Stimulated activated CD4-positive, alpha-beta T cell treated with anti-CD3 and anti-CD28 coated beads, Interleukin-1b, Interleukin-23, amount 100 ng/mL, for 1 hour (primary cell): ENCODE data around the gene CRIP2.

ENCODE experiments used
- DNase-seq, 2 donors: peaks; one replicate each; pipeline ENCODE4 v3.0.0-alpha.2; 2020; ENCODE audit warnings: low read depth in 2 of 2

CRIP2 gene

DNA sequence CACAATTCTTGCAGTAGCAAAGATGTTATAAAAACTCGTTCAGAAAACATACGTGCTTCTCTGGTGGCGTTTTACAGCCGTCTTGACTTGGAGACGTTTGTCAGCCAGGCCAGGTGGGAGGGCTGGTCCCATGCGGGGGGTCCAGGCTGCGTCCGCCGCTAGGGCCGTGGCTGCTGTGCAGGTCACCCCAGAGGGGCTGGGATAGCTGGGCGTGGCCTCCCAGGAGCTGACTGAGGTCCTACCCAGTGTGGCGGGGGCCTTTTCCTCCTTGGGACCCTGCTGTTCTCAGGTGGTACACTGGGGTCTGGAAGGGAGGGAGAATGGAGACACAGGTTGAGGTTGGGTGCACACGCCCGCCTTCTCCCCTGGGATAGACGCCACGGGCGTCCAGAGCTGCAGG is 29.8 kb upstream of the CRIP2 start:
- no peak for DNase-seq

DNA sequence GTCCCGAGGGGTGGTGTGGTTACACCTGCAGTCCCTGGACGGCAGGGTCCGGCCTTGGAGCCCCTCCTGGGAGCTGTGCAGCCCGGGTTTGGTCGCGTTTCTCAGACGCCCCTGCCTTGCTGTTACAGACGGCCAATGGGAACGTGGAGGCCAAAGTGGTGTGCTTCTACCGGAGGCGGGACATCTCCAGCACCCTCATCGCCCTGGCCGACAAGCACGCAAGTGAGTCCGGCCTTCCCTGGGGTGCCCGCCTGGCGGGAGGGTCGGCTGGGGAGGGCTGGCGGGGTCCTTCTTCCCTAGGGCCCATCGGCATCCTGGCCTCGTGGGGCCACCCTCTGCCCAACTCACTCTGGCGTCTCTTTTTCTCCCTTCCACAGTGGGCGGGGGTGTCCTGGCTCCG is 29.3 kb upstream of the CRIP2 start:
- no peak for DNase-seq

DNA sequence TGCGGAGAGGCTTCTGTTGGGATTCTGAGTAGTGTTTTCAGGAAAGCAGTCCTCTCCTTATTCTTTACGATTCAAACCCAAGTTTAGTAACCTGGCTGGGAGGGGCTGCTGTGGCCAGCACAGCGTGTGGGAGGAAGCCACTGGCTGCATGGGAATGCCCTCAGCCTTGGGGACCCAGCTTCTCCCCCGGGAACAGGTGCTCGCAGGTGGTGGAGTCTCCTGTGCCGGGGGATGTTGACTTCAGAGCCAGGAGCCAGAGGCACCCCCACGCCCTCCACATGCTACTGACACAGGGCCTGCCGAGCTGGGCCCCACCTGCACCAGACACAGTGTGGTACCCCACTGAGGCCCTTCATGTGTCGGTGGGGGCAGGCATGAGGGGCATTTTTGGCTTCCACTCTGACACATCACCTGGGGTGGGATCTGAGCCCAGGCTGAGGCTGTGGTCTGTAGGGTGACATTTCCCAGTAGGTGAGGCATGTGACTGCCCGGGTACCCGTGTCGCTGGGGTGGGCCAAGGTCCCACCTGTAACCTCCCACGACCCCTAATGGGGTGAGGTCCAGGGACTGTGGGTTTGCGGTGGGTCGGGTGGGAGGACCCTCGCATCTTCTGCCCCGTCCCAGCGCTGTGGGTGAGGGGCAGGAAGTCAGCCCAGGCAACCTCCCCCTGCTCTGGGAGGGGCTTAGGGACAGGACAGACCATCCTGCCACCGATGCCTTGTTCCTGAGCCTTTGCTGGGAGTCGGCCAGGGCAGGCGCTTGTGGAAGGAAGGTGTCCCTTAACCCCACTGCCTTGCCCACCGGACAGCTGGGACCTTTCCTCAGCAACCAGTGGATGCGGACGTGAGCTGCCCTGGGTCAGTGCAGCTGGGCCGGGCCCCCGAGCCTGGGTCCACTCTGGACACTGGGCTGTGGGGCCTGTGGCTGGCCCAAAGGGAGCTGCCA is 28.4 kb upstream of the CRIP2 start:
- no peak for DNase-seq

DNA sequence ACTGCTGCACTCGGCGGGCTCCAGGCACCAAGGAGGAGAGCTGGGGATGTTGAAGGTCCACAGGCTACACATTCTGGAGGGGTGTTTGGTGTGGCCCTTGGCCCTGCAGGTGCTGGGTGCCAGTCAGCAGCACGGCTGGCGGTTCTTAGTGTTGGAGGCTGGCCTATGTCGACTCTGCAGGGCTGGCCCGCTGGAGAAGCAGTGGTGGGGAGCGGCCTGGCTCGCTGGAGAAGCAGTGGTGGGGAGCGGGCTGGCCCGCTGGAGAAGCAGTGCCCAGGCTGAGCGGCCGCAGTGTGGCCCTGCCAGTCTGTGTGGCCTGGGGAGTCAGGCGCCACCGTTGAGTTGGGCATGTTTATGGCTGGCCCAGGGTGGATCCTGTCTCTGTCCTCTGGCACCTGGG is 27.6 kb upstream of the CRIP2 start:
- DNase-seq, result no peak

DNA sequence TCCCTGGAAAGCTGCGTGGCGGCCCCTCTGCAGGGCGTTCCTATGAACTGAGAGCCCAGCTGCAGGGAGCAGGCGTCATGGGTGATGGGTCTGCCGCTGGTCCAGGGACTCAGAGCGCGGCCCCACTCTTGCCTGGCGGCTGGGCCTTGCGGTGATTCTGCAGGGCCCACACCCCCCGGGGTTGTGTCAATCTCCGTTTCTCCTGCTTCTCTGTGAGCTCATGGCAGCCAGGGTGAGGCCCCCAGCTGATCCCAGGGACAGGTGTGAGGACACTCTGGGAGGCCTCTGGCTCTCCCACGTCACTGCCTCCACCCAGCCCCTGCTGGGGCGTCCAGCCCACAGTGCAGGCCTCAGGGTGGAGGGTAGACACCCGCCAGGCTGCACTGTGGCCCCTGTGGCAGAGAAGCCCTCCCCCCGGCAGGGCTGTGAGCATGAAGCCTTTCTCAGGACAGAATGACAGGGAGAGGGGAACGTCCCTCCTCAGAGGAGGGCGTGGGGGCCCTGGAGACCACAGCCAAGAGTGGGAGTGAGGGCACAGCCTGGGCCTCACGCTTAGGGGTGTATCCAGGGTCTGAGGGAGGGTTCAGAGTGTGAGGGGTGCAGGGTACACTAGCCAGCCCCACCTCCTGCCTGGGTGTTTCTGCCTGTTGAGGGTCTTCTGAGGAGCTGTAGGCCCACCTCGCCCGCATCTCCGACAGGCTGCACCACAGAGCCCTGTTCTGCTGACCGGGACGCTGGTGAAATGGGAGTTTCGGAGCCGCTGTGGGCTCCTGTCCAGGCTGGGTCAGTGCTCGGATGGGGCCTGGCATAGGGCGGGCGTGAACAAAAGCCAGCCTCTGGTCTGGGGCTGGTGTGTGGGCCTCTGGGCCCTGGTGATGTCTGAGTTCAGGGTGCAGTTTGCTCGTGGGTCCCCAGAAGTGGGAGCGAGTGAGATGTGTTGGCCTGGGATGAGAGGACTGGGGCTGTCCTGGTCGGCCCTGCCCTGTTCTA is 26.7 kb upstream of the CRIP2 start:
- DNase-seq, result no peak

DNA sequence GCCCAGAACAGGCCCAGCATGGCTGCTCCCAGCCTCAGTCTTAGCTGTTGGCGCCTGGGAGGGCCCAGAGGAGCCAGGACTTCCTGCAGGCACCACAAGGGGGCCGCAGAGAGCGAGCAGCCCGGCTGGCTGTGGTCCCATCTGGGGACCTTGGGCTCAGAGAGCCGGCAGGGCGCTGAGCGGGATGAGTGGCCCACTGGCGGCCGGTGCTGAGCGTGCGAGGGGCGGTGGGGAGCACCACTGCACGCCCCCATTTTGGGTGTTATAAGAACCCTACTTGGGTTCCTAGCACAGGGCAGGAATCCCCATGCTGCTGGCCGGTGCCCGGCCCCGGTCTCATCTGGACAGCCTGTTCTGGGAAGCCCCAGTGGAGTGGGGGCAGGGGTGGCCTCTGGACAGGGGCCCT is 25.9 kb upstream of the CRIP2 start:
- DNase-seq, result peak; percentile 39

DNA sequence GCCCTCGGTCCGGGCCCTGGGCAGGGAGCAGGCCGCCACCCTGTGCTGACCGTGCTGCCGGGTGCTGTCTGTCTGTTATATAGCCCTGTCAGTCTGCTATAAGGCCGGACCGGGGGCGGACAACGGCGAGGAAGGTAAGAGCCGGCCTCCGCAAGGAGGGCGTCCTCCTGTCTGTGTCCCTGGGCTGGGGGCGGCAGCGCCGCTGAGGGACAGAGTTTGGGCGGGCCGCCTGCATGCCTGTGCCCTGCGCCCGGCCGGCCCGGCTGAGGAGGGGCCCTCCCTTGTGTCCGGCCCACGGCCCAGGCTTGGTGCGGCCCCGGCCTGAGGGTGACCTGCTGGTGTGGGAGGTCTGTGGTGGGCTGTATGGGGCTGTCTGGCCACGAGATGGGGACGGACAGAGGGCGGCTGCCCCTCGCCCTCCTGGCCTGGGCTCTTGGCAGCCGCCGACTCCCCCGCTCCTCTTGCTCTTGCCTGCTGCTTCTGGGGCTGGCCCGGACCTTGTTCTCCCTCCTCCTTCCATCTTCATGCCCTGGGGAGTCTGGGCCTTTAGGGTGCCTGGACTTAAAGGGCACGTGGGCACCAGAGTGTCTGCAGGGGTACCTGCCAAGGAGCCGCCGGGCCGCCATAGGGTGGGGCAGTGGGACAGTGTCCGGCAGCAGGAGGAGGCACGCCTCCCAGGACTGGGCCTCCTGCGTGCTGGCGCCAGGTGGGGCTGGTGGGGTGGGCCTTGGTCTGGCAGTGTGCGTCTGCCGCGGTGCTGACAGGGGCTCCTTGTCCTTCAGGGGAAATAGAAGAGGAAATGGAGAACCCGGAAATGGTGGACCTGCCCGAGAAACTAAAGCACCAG is 25.1 kb upstream of the CRIP2 start:
- no peak for DNase-seq

DNA sequence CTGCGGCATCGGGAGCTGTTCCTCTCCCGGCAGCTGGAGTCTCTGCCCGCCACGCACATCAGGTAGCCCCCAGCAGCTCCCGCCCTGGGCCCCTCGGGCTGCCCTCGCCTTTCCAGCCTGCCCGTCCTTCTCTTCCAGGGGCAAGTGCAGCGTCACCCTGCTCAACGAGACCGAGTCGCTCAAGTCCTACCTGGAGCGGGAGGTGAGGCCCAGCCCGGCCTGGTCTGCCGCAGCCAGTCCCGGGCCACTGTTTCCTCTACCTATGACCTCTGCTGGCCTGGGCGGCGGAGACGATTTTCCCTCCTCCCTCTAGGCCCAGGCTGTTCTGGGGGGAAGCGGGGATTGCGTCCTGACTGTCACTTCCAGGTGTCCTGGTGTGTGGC is 24.5 kb upstream of the CRIP2 start:
- DNase-seq, result no peak

DNA sequence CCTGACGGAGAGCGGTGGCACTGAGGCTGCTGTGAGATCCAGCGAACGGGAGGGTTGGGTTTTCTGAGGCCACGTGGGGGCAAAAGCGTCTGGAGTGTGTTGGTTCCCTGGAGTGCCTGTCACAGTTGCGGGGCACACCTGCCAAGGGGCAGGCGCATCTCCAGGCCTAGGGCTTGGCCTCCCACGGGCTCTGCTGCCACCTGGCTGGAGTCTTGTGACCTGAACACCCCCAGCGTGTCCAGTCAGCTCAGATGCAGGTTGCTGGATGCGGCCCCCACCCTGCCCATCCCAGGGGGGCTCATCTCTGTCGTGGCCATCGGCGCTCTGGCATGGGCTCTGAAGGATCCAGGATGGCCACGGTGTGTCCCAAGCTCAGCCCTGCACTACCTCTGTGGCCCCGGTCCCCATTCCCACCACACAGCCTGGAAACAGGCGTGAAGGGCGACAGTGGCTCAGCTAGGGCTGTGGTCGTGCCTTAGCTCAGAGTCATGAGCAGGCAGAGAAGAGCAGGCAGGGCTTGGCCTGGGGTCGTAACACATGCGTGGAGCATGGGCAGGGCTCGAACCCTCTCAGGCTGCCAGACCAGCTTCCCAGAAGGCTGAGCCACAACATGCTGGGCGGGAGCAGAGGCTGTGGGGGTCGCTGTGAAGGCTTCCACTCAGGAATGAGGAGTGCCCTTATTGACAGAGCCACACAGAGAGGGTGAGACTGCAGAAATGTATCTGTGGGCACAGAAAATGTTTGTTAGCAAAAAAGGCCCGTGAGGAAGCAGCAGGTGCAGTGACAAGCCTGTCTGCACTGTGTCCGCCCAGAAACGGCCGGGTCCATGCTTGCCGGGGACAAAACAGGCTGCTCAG is 23.5 kb upstream of the CRIP2 start:
- DNase-seq, result no peak

DNA sequence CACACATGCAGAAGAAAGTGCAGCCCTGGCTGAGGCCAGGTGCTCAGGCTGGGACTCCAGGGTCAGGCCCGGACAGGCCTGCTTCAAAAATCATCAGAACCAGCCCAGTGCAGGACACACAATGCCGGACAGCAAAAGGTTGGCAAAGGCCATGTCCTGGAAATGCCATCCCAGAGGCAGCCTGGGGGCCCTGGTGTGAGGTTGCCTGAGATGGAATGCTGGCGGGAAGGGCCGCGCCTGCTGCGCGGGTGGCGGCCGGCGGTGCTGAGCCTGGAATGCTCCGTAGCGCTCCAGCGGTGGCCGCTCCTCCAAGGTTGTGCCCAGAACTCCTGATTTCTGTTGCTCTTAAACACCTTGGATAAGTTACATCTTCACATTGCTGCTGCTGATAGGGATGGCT is 21.7 kb upstream of the CRIP2 start:
- no peak for DNase-seq

DNA sequence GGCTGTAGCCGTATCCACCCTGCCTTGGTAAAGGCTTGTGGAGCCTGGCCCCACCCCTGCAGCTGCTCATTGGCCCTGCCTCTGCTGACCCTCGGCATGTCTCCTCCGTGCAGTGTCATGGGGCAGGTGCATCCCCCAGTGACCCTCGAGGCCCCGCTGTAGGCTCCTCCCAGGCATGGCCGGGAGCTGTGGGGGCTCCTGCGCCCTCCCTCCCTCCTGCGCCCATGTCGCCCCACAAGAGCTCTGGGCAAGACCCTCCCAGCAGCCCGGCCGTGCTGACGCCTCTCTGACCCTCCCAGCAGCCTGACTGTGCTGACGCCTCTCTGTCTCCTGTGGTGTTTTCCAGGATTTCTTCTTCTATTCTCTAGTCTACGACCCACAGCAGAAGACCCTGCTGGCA is 20.8 kb upstream of the CRIP2 start:
- DNase-seq, result no peak

DNA sequence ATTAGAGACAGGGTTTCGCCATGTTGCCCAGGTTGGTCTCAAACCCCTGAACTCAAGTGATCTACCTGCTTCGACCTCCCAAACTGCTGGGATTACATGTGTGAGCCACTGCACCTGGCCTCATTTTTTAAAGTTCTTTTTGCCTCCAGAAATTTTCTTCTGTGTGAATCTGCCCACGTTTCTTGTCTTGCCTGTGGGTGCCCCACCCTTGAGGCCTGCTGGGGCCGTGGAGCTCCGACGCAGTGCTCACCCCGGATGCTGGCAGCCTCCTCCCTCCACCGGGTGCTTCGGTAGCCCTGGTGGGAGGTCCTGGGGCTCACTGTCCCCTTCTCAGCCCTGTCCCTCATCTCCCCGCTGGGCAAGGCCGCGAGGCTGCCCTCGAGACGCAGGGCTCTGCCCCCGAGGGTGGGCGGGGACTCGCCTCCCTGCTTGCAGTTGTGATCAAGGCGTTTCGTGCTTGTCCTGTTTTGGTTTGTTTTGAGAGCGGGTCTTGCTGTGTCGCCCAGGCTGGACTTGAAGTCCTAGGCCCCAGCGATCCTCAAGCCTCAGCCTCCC is 19.5 kb upstream of the CRIP2 start:
- no peak for DNase-seq

DNA sequence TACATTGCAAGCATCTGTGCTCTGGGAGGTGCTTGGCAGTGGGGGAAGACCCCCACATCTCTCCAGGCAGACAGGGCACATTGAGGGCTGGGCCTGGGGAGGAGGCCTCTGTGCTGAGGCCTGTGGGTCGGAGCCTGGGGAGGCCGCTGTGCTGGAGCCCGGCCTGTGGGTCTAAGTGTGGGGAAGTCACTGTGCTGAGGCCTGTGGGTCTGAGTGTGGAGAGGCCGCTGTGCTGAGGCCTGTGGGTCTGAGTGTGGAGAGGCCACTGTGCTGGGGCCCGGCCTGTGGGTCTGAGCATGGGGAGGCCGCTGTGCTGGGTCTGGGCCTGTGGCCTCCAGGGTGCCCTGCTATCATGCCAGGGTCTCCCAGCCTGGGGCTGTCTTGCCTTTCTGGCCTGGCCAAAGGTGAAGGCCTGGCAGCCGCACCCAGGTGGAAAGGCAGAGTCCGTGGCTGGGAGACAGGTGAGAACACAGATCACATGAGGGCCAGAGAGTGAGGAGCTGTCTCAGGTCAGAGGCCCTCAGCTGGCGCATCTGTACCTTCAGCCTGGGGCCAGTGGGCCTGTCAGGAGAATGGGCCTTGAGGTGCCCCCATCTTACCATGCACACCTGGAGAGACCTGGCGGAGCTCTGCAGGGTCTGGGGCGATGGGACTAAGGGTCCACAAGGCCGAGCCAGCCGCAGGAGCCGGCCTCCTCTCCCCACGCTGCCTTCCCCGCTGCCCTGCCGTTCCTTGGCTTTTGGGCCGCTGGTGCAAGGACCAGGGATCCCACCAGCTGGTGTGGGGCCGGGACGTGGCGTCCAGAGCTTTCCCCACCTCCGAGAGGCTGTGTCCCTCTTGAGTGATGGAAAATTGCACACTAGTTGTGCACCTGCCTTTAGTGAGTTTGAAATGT is 18.6 kb upstream of the CRIP2 start:
- no peak for DNase-seq

DNA sequence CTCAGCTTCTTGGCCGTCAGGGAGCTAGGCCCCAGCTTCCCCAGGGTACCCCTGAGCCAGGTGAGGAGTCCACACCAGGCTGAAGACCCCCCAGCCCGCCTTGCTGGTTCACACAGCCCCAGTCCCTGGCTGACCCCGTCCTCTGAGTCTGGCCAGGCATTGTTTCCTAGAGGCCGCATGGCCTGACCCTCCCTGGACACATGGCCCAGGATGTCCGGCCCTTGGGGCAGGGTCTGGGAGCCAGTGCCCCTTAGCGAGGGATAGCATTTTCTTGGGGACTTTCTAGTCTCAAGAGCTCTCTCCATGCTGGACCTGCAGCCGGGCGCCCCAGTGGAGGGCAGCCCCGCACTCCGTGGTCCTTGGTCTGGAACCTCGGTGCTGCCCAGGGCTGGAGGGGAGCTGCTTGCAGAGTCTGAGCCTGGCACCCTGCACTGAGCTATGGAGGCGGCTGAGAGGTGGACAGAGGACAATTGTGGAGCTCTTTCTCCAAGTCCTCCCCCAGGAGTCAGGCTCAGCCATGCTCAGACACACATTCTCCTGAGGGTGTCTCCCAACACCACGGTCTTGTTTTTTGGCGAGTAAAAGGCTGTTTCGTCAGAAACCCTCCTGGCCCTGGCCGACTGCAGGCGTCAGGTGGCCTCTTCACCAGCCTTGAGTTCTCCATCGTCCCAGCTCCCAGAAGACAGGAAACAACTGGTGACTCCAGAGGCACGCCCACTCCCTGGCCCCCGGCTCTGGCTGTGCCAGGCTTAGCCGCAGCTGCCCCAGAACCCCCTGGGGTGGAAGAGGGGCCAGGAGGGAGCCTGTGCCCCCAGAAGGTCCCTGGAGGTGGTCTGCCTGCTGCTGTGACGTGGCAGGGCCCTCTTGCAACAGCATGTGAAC is 17.6 kb upstream of the CRIP2 start:
- no peak for DNase-seq

DNA sequence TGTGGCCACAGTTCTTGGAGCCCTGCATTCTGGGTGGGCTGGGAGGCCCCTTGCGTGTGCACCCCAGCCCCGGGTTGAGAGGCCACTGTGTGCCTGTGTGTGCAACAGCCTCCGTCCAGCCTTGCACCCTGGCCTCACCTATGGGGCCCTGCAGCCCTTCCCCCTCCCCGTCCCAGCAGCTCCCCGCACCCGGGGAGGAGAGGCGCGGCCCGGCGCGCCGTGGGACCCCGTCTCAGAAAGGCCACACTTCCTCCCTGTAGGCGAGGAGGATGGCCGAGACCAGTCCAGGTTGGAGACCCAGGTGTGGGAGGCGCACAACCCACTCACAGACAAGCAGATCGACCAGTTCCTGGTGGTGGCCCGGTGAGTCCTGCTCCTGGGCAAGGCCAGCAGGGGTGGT is 16.6 kb upstream of the CRIP2 start:
- no peak for DNase-seq

DNA sequence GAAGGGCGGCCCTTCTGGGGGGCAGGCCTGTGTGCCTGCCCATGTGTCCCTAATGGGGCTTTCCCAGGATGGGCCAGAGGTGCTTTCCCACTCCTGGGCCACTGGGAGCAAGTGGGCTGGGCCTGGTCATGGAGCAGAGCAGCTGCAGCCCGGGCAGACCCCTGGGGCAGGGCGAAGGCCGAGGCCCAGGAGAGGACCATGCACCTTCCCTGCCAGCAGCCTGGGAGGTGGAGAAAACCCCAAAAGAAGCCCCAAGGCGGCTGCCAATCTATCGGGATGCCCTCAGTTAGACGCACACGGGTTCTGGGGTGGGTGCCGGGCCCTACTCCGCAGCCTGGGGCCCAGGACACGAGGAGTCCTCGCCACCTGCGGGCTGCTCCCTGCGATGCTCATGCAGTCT is 16.1 kb upstream of the CRIP2 start:
- no peak for DNase-seq

DNA sequence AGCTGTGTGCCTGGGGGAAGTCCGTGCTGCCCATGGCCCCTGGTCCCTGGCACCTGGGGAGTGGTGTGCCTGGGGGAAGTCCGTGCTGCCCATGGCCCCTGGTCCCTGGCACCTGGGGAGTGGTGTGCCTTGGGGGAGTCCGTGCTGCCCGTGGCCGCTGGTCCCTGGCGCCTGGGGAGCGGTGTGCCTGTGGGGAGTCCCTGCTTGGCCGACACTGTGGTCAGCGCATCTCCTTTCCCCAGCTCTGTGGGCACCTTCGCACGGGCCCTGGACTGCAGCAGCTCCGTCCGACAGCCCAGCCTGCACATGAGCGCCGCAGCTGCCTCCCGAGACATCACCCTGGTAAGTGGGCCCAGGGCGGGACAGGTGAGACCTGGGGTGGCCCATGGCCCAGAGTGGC is 14.5 kb upstream of the CRIP2 start:
- no peak for DNase-seq

DNA sequence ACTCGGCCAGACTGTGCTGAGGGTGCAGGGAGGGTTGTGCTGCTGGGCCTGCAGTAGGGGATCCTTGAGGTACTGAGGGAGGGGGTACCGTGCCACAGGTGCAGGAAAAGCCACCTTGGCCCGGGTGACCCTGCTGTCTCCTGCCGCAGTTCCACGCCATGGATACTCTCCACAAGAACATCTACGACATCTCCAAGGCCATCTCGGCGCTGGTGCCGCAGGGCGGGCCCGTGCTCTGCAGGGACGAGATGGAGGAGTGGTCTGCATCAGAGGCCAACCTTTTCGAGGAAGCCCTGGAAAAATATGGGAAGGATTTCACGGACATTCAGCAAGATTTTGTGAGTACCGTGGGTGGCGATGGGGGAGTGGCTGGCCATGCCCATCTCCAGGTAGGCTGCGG is 14.0 kb upstream of the CRIP2 start:
- DNase-seq, result no peak
